Small intestine (tissue), 7 donors: Measurements from ENCODE around the gene AAMDC. TPM values are rescaled to one million over a fixed set of nuclear protein-coding genes. Genes with fewer than 3 reads are reported as not detected.
"Not testable (repeated sequence)": the region's sequence is repeated elsewhere in the genome, so short reads cannot be mapped to it uniquely, and the experiment has no call there.

Experiments used
- DNase-seq, 2 donors: peaks; one replicate each; pipeline versions ENCODE4 v3.0.0 to v3.0.0-alpha.2; 2013
- FAIRE-seq: peaks from 2 replicates; lab custom pipeline; 2012; peaks lifted over from hg19 to GRCh38; lab: Jason Lieb, UNC
- H3K27ac ChIP-seq, 3 donors: one replicate each; pipeline ENCODE4 v1.5.1; 2013; ENCODE audit warnings: low read length in 2 of 3, mild to moderate bottlenecking in 2 of 3, control low read depth in 1 of 3, inconsistent platforms in 1 of 3, low read depth in 1 of 3, moderate library complexity in 1 of 3
- H3K27me3 ChIP-seq, 3 donors: one replicate each; pipeline ENCODE4 v1.6.1; 2013; ENCODE audit warnings: low read length in 3 of 3, inconsistent platforms in 1 of 3; ENCODE audit not compliant: control insufficient read depth in 3 of 3, insufficient read depth in 3 of 3
- H3K36me3 ChIP-seq, 3 donors: one replicate each; pipeline ENCODE4 v1.6.1; 2013; ENCODE audit warnings: low read length in 3 of 3, inconsistent platforms in 1 of 3, low read depth in 1 of 3, mild to moderate bottlenecking in 1 of 3, moderate library complexity in 1 of 3; ENCODE audit not compliant: control insufficient read depth in 3 of 3, insufficient read depth in 2 of 3
- H3K4me1 ChIP-seq, 3 donors: one replicate each; pipeline ENCODE4 v1.6.1; 2013; ENCODE audit warnings: low read length in 2 of 3, inconsistent platforms in 1 of 3, low read depth in 1 of 3, mild to moderate bottlenecking in 1 of 3, moderate library complexity in 1 of 3; ENCODE audit not compliant: control insufficient read depth in 3 of 3, insufficient read depth in 2 of 3
- H3K4me3 ChIP-seq, 3 donors: one replicate each; pipeline ENCODE4 v1.5.1; 2013; ENCODE audit warnings: low read length in 3 of 3, control low read depth in 1 of 3, inconsistent platforms in 1 of 3, low read depth in 1 of 3, mild to moderate bottlenecking in 1 of 3, moderate library complexity in 1 of 3
- H3K9me3 ChIP-seq, 2 donors: one replicate each; pipeline ENCODE4 v1.6.1; 2013; ENCODE audit warnings: low read depth in 1 of 2, low read length in 1 of 2; ENCODE audit not compliant: control insufficient read depth in 2 of 2, insufficient read depth in 1 of 2
- WGBS, 3 donors: extraction: QIAGEN DNeasy Blood & Tissue Kit; methylation state at CpG; one replicate each; pipeline ENCODE4 v1.1.7; 2013; 5-methylcytosine and 5-hydroxymethylcytosine counted together
- polyA plus RNA-seq, 4 donors: library from polyadenylated mRNA; stranded (reverse) in 3 of 4; unstranded in 1 of 4; fragments of 200-250 nt in 3 of 4; fragments of 120-200 nt in 1 of 4; gene quantifications; one replicate each; pipeline versions ENCODE4 v1.2.1 to v1.2.3, GENCODE V29; 2013
- donor health status: healthy with polysubstance abuse.
- donor health status: control.
- donor health status: control.
- donor health status: Bipolar disorder and iron deficiency.
- donor health status: healthy.

Gene AAMDC
- polyA plus RNA-seq, 4 donors: 29.5 to 106 (median 63.8) TPM

- 85 to 97% (median 92%) methylated on average over 4 of the region's 4 CpGs for WGBS, 3 donors
- not testable (repeated sequence) for H3K27ac ChIP-seq, FAIRE-seq
Measured at GRCh38 chr11:77878247-77878646, 57.3 kb downstream of the AAMDC start.

GRCh38 chr11:77879218-77879617 is 58.3 kb downstream of the AAMDC start:
- H3K4me3 ChIP-seq: no peak overlapping the region
- peaks cover 13 to 36% (median 18%) of the 10 kb centered on the region in 3 donors for H3K36me3 ChIP-seq
- H3K27ac ChIP-seq: no peak overlapping the region
- no peaks in the 10 kb centered on the region for H3K9me3 ChIP-seq
- no peaks in the 10 kb centered on the region for H3K27me3 ChIP-seq
- FAIRE-seq: no peak
- WGBS, 3 donors: 73 to 100% (median 78%) methylated on average over 3 of the region's 3 CpGs
- DNase-seq: peak in 1 of 2 donors; percentile 10
- H3K4me1 ChIP-seq: no peaks in the 10 kb centered on the region

More at GRCh38 chr11:77878247-77878646, 57.3 kb downstream of the AAMDC start:
- H3K27me3 ChIP-seq, H3K9me3 ChIP-seq, H3K4me1 ChIP-seq, DNase-seq, H3K4me3 ChIP-seq: not testable (repeated sequence)
- H3K36me3 ChIP-seq: peaks cover 10 to 33% (median 16%) of the 10 kb centered on the region in 3 donors

- DNase-seq: no peak
- H3K36me3 ChIP-seq: peaks cover 10 to 50% (median 18%) of the 10 kb centered on the region in 3 donors
- 89 to 99% (median 91%) methylated on average over 3 of the region's 3 CpGs for WGBS, 3 donors
- H3K9me3 ChIP-seq: no peaks in the 10 kb centered on the region
- H3K4me1 ChIP-seq: no peaks in the 10 kb centered on the region
- H3K27ac ChIP-seq: no peak overlapping the region
- no peaks in the 10 kb centered on the region for H3K27me3 ChIP-seq
- no peak overlapping the region for H3K4me3 ChIP-seq
- no peak for FAIRE-seq
Measured at GRCh38 chr11:77882396-77882795, 61.5 kb downstream of the AAMDC start.

GRCh38 chr11:77883775-77884174 is 62.8 kb downstream of the AAMDC start:
- H3K27ac ChIP-seq: no peak overlapping the region
- peaks cover 7 to 48% (median 16%) of the 10 kb centered on the region in 3 donors for H3K36me3 ChIP-seq
- no peak for FAIRE-seq

GRCh38 chr11:77884186-77884828 is 63.4 kb downstream of the AAMDC start:
- Histone ChIP-seq H3K9me3 (no peaks in the 10 kb centered on the region), H3K36me3 (peaks cover 2 to 43% (median 14%) of the 10 kb centered on the region in 3 donors), H3K4me1 (no peaks in the 10 kb centered on the region), H3K27me3 (no peaks in the 10 kb centered on the region), H3K27ac (no peak overlapping the region), H3K4me3 (no peak overlapping the region)
- no peak for DNase-seq
- FAIRE-seq: no peak
- WGBS, 3 donors: 78 to 97% (median 96%) methylated on average over 6 of the region's 6 CpGs

More at GRCh38 chr11:77883775-77884174, 62.8 kb downstream of the AAMDC start:
- WGBS, 3 donors: 94 to 99% (median 94%) methylated on average over 5 of the region's 5 CpGs
- Histone ChIP-seq H3K27me3 (no peaks in the 10 kb centered on the region), H3K4me3 (no peak overlapping the region), H3K4me1 (no peaks in the 10 kb centered on the region), H3K9me3 (no peaks in the 10 kb centered on the region)
- DNase-seq: no peak

- H3K9me3 ChIP-seq: no peaks in the 10 kb centered on the region
- H3K4me3 ChIP-seq: no peak overlapping the region
- WGBS, 3 donors: 98 to 99% (median 99%) methylated on average over 6 of the region's 6 CpGs
- DNase-seq (no peak), FAIRE-seq (no peak)
- no peaks in the 10 kb centered on the region for H3K4me1 ChIP-seq
- H3K27ac ChIP-seq: no peak overlapping the region
- no peaks in the 10 kb centered on the region for H3K27me3 ChIP-seq
- peaks cover 2 to 44% (median 12%) of the 10 kb centered on the region in 3 donors for H3K36me3 ChIP-seq
Measured at GRCh38 chr11:77884829-77885190, 63.9 kb downstream of the AAMDC start.

GRCh38 chr11:77886401-77886800 is 65.5 kb downstream of the AAMDC start:
- H3K4me3 ChIP-seq: no peak overlapping the region
- H3K9me3 ChIP-seq: no peaks in the 10 kb centered on the region
- peaks cover 0 to 4% (median 0%) of the 10 kb centered on the region in 3 donors for H3K4me1 ChIP-seq
- FAIRE-seq (no peak), DNase-seq (peak in 1 of 2 donors; percentile 24)
- H3K27me3 ChIP-seq: no peaks in the 10 kb centered on the region
- H3K27ac ChIP-seq: no peak overlapping the region
- WGBS, 3 donors: 86 to 96% (median 94%) methylated on average over 18 of the region's 18 CpGs
- peaks cover 2 to 36% (median 6%) of the 10 kb centered on the region in 3 donors for H3K36me3 ChIP-seq

- DNase-seq, H3K4me3 ChIP-seq, H3K9me3 ChIP-seq, H3K27ac ChIP-seq, H3K27me3 ChIP-seq, FAIRE-seq, H3K4me1 ChIP-seq: not testable (repeated sequence)
- H3K36me3 ChIP-seq: peaks cover 0 to 33% (median 0%) of the 10 kb centered on the region in 3 donors
- 90 to 96% (median 91%) methylated on average over 5 of the region's 5 CpGs for WGBS, 3 donors
Measured at GRCh38 chr11:77889045-77889444, 68.1 kb downstream of the AAMDC start.
